PFSK-1 (cell line): Measurements from ENCODE around the gene A2ML1.

Experiments
- FOXP2 ChIP-seq: optimal IDR thresholded peaks from 2 replicates; pipeline ENCODE3; 2011; ENCODE audit warnings: borderline replicate concordance, control low read depth, inconsistent platforms; ENCODE audit not compliant: insufficient read depth; ENCODE audit errors: extremely low read length, extremely low read depth
- POLR2AphosphoS5 ChIP-seq: IDR thresholded peaks from 2 replicates; pipeline ENCODE4 v1.6.1; 2012; ENCODE audit warnings: low read depth, mild to moderate bottlenecking, control low read depth, low read length, moderate library complexity
- SIN3A ChIP-seq: IDR thresholded peaks from 2 replicates; pipeline ENCODE4 v1.6.1; 2012; ENCODE audit warnings: mild to moderate bottlenecking, low read length, moderate library complexity, borderline replicate concordance; ENCODE audit not compliant: insufficient read depth
- TAF1 ChIP-seq: IDR thresholded peaks from 2 replicates; pipeline ENCODE4 v1.6.1; 2012; ENCODE audit warnings: low read length, control low read depth, borderline replicate concordance; ENCODE audit not compliant: insufficient read depth
- TF ChIP-seq, protein P1 (sequence below), 2 experiments: IDR thresholded peaks; 2 replicates each; pipeline versions ENCODE4 v1.6.1 to v1.8.0; 2011 to 2012; ENCODE audit warnings: low read depth in 2 of 2, low read length in 2 of 2, control low read depth in 1 of 2, inconsistent platforms in 1 of 2, mild to moderate bottlenecking in 1 of 2, moderate library complexity in 1 of 2; ENCODE audit not compliant: insufficient read depth in 1 of 2

Gene A2ML1

DNA sequence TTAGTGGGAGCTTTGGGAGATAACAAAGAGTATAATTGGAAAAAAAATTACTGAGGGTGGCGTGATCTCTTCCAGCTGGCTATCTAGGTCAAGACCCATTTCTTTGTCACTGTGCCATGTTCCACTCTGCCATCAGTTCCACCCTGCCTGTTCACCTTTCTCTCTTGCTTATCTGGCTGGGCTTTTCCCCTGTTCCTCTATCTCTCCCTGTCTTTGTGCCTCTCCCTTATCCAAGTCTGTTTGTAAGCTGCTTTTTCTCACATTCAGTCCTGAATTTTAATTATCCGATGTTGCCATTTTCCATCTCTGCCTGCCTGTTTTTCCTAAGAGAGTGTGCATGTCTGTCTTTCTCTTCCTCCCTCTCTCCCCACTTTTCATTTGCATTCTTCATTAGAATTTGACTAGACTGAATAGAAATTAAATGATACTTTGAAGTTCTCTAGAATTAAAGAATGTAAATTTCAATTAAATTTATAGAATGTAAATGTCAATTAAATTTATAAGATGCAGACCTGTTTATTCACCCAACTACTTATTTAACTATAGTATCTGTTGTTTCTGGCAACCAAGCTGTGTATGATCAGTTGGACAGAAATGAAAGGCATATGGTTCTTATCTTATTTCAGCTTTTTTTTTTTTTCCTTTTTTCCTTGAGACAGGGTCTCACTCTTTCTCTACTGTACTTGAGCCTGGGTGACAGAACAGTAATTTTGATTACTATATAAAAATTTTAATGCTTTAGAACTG, 40.9 kb upstream of the A2ML1 start:
- TF ChIP-seq TAF1 (no peak), SIN3A (no peak), FOXP2 (no peak)
- TF ChIP-seq, protein P1, sequence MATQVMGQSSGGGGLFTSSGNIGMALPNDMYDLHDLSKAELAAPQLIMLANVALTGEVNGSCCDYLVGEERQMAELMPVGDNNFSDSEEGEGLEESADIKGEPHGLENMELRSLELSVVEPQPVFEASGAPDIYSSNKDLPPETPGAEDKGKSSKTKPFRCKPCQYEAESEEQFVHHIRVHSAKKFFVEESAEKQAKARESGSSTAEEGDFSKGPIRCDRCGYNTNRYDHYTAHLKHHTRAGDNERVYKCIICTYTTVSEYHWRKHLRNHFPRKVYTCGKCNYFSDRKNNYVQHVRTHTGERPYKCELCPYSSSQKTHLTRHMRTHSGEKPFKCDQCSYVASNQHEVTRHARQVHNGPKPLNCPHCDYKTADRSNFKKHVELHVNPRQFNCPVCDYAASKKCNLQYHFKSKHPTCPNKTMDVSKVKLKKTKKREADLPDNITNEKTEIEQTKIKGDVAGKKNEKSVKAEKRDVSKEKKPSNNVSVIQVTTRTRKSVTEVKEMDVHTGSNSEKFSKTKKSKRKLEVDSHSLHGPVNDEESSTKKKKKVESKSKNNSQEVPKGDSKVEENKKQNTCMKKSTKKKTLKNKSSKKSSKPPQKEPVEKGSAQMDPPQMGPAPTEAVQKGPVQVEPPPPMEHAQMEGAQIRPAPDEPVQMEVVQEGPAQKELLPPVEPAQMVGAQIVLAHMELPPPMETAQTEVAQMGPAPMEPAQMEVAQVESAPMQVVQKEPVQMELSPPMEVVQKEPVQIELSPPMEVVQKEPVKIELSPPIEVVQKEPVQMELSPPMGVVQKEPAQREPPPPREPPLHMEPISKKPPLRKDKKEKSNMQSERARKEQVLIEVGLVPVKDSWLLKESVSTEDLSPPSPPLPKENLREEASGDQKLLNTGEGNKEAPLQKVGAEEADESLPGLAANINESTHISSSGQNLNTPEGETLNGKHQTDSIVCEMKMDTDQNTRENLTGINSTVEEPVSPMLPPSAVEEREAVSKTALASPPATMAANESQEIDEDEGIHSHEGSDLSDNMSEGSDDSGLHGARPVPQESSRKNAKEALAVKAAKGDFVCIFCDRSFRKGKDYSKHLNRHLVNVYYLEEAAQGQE (IDR thresholded peaks at IDR 0.05; ENCODE audit: insufficient read depth in 1 of 2, low read depth in 2 of 2, low read length in 2 of 2) = no peak

- TF ChIP-seq TAF1 (no peak), SIN3A (no peak), POLR2AphosphoS5 (no peak), FOXP2 (no peak)
- TF ChIP-seq, protein P1 (IDR thresholded peaks at IDR 0.05; ENCODE audit: insufficient read depth in 1 of 2, low read depth in 2 of 2, low read length in 2 of 2) = no peak
Observed at GRCh38 chr12:8784290-8784888, 38.0 kb upstream of the A2ML1 start.

GRCh38 chr12:8785499-8785898, 36.9 kb upstream of the A2ML1 start:
- TF ChIP-seq, protein P1 (IDR thresholded peaks at IDR 0.05; ENCODE audit: insufficient read depth in 1 of 2, low read depth in 2 of 2, low read length in 2 of 2) = no peak
- no peak for TF ChIP-seq FOXP2
- no peak for TF ChIP-seq TAF1

- TF ChIP-seq FOXP2 = no peak
- no peak for TF ChIP-seq POLR2AphosphoS5
- TF ChIP-seq, protein P1 (IDR thresholded peaks at IDR 0.05; ENCODE audit: insufficient read depth in 1 of 2, low read depth in 2 of 2, low read length in 2 of 2) = no peak
Observed at GRCh38 chr12:8796831-8797626, 25.4 kb upstream of the A2ML1 start.
